IMR-90 (cell line): ENCODE measurements around the gene P3H1.

Source experiments
- BHLHE40 ChIP-seq: fragments of 150-350 bp; IDR thresholded peaks from 2 replicates; pipeline ENCODE4 v1.6.1; 2016; ENCODE audit warnings: mild to moderate bottlenecking, low read depth, low read length
- CHD1 ChIP-seq: IDR thresholded peaks from 2 replicates; pipeline ENCODE4 v1.6.1; 2012; ENCODE audit warnings: low read depth, low read length, improper control_type of control experiment
- CTCF ChIP-seq: conservative IDR thresholded peaks from 2 replicates; pipeline ENCODE4 v1.5.1; 2012; ENCODE audit warnings: mild to moderate bottlenecking, low read depth, low read length, improper control_type of control experiment
- POLR2A ChIP-seq: IDR thresholded peaks from 2 replicates; pipeline ENCODE4 v1.6.1; 2012; ENCODE audit warnings: mild to moderate bottlenecking, low read depth, low read length
- RAD21 ChIP-seq: IDR thresholded peaks from 2 replicates; pipeline ENCODE4 v1.6.1; 2012; ENCODE audit warnings: low read length, improper control_type of control experiment

- TF ChIP-seq CTCF, result no peak
- TF ChIP-seq CHD1, result no peak
- no peak for TF ChIP-seq BHLHE40
- TF ChIP-seq POLR2A, result no peak
- TF ChIP-seq RAD21, result no peak
Observed at GRCh38 chr1:42779725-42780124, 12.9 kb upstream of the P3H1 start.
